ENCODE results near the gene CSRP2.

CSRP2 gene

GRCh38 chr12:76878899-76879709, at the start of gene CSRP2:
Gene CSRP2, minus strand, starts transcription at chr12:76879019. Its CDS starts 12,759 bp downstream, at chr12:76866260.
- peak; percentile 72 to 87 for DNase-seq

GRCh38 chr12:76927170-76927784, 48.5 kb upstream of the CSRP2 start:
- DNase-seq, result peak in 1 of 2 experiments; percentile 7

GRCh38 chr12:76925135-76925534, 46.3 kb upstream of the CSRP2 start:
- no peak for DNase-seq

GRCh38 chr12:76922866-76923265, 44.0 kb upstream of the CSRP2 start:
- no peak for DNase-seq

GRCh38 chr12:76921891-76922664, 43.3 kb upstream of the CSRP2 start:
- no peak for DNase-seq

GRCh38 chr12:76921100-76921471, 42.3 kb upstream of the CSRP2 start:
- DNase-seq, result no peak

GRCh38 chr12:76920172-76921099, 41.6 kb upstream of the CSRP2 start:
- DNase-seq, result no peak

- no peak for DNase-seq
Measured at GRCh38 chr12:76919383-76920171, 40.8 kb upstream of the CSRP2 start.

GRCh38 chr12:76916170-76916540, 37.3 kb upstream of the CSRP2 start:
- DNase-seq, result no peak

- DNase-seq, result no peak
Measured at GRCh38 chr12:76915361-76916169, 36.7 kb upstream of the CSRP2 start.

GRCh38 chr12:76914102-76914859, 35.5 kb upstream of the CSRP2 start:
- no peak for DNase-seq

GRCh38 chr12:76909290-76909689, 30.5 kb upstream of the CSRP2 start:
- DNase-seq, result no peak

GRCh38 chr12:76908303-76909017, 29.6 kb upstream of the CSRP2 start:
- no peak for DNase-seq

- no peak for DNase-seq
Measured at GRCh38 chr12:76901628-76902380, 23.0 kb upstream of the CSRP2 start.

- no peak for DNase-seq
Measured at GRCh38 chr12:76899522-76899921, 20.7 kb upstream of the CSRP2 start.

GRCh38 chr12:76898442-76898841, 19.6 kb upstream of the CSRP2 start:
- no peak for DNase-seq

- no peak for DNase-seq
Measured at GRCh38 chr12:76896274-76896673, 17.5 kb upstream of the CSRP2 start.

GRCh38 chr12:76895796-76896195, 17.0 kb upstream of the CSRP2 start:
- DNase-seq, result no peak

GRCh38 chr12:76891609-76892008, 12.8 kb upstream of the CSRP2 start:
- no peak for DNase-seq

All from SW 1271 (cell line).